HepG2 (cell line): ENCODE results near the gene RASAL3.

Experiments
- DR1 ChIP-seq: sonication (generic); formaldehyde crosslinking; IDR thresholded peaks from 2 replicates; pipeline ENCODE4 v1.8.0; 2021; ENCODE audit warnings: mild to moderate bottlenecking, missing genetic modification reagents, inconsistent platforms
- HNRNPK ChIP-seq: fragments of 200-400 bp; formaldehyde crosslinking; IDR thresholded peaks from 2 replicates; pipeline ENCODE4 v1.6.1; 2018; ENCODE audit warnings: low read length, low read depth, moderate library complexity, mild to moderate bottlenecking; ENCODE audit not compliant: poor library complexity, severe bottlenecking
- LCORL ChIP-seq, 2 experiments: fragments of 450-650 bp in 1 of 2; sonication (generic) in 1 of 2; formaldehyde crosslinking in 1 of 2; IDR thresholded peaks; 2 replicates each; pipeline versions ENCODE4 v1.5.0 to v1.6.1; 2017 to 2020; ENCODE audit warnings: antibody characterized with exemption in 1 of 2, missing genetic modification reagents in 1 of 2
- TCF7 ChIP-seq: sonication (generic); IDR thresholded peaks from 2 replicates; pipeline ENCODE4 v1.6.1; 2016; ENCODE audit warnings: antibody characterized with exemption, low read depth
- TF ChIP-seq, protein P1 (sequence below): sonication (generic); formaldehyde crosslinking; IDR thresholded peaks from 2 replicates; pipeline ENCODE4 v1.4.0; 2020; ENCODE audit warnings: missing genetic modification reagents

DNA sequence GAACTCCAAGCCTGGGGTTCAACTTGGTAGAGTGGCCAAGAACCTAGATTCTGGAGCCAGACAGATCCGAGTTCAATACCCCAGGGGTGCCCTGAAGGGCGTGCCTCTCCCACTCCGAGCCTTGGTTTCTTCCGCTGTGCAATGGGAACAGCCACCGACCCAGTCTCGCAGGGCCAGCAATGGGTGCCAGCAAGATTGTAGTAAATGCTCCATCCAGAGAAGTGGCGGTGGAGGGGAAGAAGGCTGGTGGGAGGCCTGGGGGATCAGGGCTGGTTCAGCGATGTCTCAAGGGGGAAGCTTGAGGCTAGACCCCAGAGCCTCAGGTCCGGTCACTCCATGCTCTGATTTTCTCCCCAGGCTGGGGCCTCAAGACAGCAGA, 19.1 kb downstream of the RASAL3 start:
- TF ChIP-seq, protein P1, sequence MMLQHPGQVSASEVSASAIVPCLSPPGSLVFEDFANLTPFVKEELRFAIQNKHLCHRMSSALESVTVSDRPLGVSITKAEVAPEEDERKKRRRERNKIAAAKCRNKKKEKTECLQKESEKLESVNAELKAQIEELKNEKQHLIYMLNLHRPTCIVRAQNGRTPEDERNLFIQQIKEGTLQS (CRISPR knock-in tag), result no peak
- TF ChIP-seq LCORL (IDR thresholded peaks at IDR 0.05), result no peak
- no peak for TF ChIP-seq LCORL (CRISPR knock-in tag; IDR thresholded peaks at IDR 0.05)
- TF ChIP-seq DR1 (CRISPR knock-in tag), result no peak
- TF ChIP-seq TCF7, result no peak
- no peak for TF ChIP-seq HNRNPK
